A673 (cell line): Measurements from ENCODE around the gene CTNNA2. TPM values are rescaled to one million over a fixed set of nuclear protein-coding genes. Genes with fewer than 3 reads are reported as not detected.

Experiments used
- BruUV-seq: library from RNA; stranded (reverse); fragments of 400-500 nt; replicated peaks from 2 replicates; lab custom pipeline; 2021; lab: Mats Ljungman, UMichigan
- CTCF ChIA-PET: fragments of 300-600 bp; sonication (Branson Sonifier 250); formaldehyde crosslinking; loops from one replicate; lab custom pipeline; 2022; ENCODE audit warnings: antibody characterized with exemption; lab: Charles Lee
- POLR2A ChIA-PET: fragments of 300-600 bp; sonication (Branson Sonifier 250); formaldehyde crosslinking; loops from one replicate; lab custom pipeline; 2022; ENCODE audit warnings: antibody characterized with exemption; ENCODE audit not compliant: low non-redundant PET; lab: Charles Lee
- DNase-seq: peaks from one replicate; pipeline ENCODE4 v3.0.0-alpha.2; 2015; ENCODE audit warnings: low spot score
- H3K27ac ChIP-seq: fragments of 200-600 bp; sonication (generic); 2 replicates; pipeline ENCODE4 v1.5.1; 2016; ENCODE audit warnings: mixed run types, low read depth, mild to moderate bottlenecking, mixed read lengths, antibody characterized with exemption, low read length; ENCODE audit not compliant: poor library complexity, severe bottlenecking
- H3K27me3 ChIP-seq: fragments of 200-600 bp; sonication (generic); replicated peaks from 2 replicates; pipeline ENCODE4 v1.6.1; 2017; ENCODE audit warnings: mixed run types, low read depth, mild to moderate bottlenecking, mixed read lengths, antibody characterized with exemption, low read length; ENCODE audit not compliant: insufficient read depth, poor library complexity
- H3K36me3 ChIP-seq: fragments of 200-600 bp; sonication (generic); 2 replicates; pipeline ENCODE4 v1.6.1; 2016; ENCODE audit warnings: mixed run types, mild to moderate bottlenecking, mixed read lengths, antibody characterized with exemption, low read length; ENCODE audit not compliant: insufficient read depth, poor library complexity, severe bottlenecking
- H3K4me1 ChIP-seq: fragments of 200-600 bp; sonication (generic); 2 replicates; pipeline ENCODE4 v1.6.1; 2017; ENCODE audit warnings: mixed run types, mild to moderate bottlenecking, mixed read lengths, antibody characterized with exemption, low read length; ENCODE audit not compliant: insufficient read depth, poor library complexity, severe bottlenecking
- H3K4me3 ChIP-seq: fragments of 200-600 bp; sonication (generic); 2 replicates; pipeline ENCODE4 v1.5.1; 2016; ENCODE audit warnings: low read depth, mixed run types, mild to moderate bottlenecking, mixed read lengths, low read length; ENCODE audit not compliant: poor library complexity, severe bottlenecking
- H3K9me3 ChIP-seq: fragments of 200-600 bp; sonication (generic); 2 replicates; pipeline ENCODE4 v1.6.1; 2016; ENCODE audit warnings: mixed run types, low read depth, mild to moderate bottlenecking, mixed read lengths, antibody characterized with exemption, low read length; ENCODE audit not compliant: poor library complexity, severe bottlenecking
- EZH2 ChIP-seq: fragments of 200-600 bp; sonication (generic); IDR thresholded peaks from 2 replicates; pipeline ENCODE4 v1.6.1; 2017; ENCODE audit warnings: borderline replicate concordance, low read depth, mild to moderate bottlenecking, mixed read lengths, antibody characterized with exemption, low read length; ENCODE audit not compliant: poor library complexity, severe bottlenecking
- intact Hi-C: fragments of 100-400 bp; cut with micrococcal nuclease; formaldehyde crosslinking; loops from one replicate; pipeline ENCODE4 v1.10.0; 2022; ENCODE audit not compliant: unreplicated experiment
- total RNA-seq: library from RNA; stranded (reverse); gene quantifications from 2 replicates; pipeline ENCODE4 v1.2.3, GENCODE V29; 2021
- TF ChIP-seq, protein P1 (sequence below): fragments of 300-800, 200-600 bp; sonication (generic); conservative IDR thresholded peaks from 2 replicates; pipeline ENCODE4 v1.5.1; 2017; ENCODE audit warnings: low read depth, mild to moderate bottlenecking, antibody characterized with exemption, low read length, moderate library complexity, mixed read lengths

The CTNNA2 gene
- total RNA-seq, 1 experiment from 2014 or later: not detected

DNA sequence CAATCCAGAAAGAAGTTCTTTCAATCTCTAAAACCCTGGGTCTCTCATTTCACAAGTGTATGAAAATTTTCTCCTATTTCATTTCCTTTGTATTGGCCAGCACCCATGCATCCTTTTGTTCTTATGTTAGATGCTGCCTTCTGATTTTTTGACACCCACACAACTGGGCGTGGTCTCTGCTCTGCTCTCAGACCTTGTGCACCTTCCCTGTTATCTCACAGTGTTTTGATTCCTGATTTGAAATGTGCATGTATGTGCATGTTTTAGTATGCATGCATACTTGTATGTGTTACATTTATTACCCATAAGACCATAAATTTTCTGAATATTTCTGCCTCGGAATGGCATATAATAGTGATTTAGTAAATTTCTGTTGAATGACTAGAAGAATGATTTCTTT lies 152.2 kb downstream of the CTNNA2 start:
- intact Hi-C loops: loop anchor here (10.0 kb wide), 1 partner anchor 190 kb away; no protein-coding TSS in a partner anchor
- Histone ChIP-seq H3K4me3 (no peak overlapping the region), H3K9me3 (no peaks in the 10 kb centered on the region), H3K27ac (no peak overlapping the region), H3K36me3 (no peaks in the 10 kb centered on the region), H3K27me3 (no peaks in the 10 kb centered on the region), H3K4me1 (no peaks in the 10 kb centered on the region)
- no TSS peak for BruUV-seq
- CTCF ChIA-PET: no interaction called here
- no peak for DNase-seq
- POLR2A ChIA-PET: no interaction called here
- TF ChIP-seq EZH2: no peak
- TF ChIP-seq, protein P1, sequence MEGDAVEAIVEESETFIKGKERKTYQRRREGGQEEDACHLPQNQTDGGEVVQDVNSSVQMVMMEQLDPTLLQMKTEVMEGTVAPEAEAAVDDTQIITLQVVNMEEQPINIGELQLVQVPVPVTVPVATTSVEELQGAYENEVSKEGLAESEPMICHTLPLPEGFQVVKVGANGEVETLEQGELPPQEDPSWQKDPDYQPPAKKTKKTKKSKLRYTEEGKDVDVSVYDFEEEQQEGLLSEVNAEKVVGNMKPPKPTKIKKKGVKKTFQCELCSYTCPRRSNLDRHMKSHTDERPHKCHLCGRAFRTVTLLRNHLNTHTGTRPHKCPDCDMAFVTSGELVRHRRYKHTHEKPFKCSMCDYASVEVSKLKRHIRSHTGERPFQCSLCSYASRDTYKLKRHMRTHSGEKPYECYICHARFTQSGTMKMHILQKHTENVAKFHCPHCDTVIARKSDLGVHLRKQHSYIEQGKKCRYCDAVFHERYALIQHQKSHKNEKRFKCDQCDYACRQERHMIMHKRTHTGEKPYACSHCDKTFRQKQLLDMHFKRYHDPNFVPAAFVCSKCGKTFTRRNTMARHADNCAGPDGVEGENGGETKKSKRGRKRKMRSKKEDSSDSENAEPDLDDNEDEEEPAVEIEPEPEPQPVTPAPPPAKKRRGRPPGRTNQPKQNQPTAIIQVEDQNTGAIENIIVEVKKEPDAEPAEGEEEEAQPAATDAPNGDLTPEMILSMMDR: no peak

DNA sequence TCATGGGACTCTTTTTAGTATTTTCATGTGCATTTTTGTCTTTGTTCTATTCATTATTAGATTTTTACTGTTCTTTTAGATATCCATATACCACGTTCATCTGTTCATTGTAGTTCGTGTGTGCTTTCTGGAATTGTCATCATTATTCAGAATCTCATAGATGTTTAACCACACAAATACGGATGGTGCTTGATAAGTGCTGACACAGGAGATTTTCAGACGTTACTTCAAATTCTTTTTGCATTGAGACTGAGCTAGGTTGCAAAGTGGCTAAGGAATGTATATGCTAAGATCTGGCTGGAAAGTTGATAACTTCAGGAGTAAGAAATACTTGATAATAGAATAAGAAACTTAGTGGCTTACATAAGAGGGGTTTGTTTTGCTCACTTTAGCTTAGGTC lies 153.6 kb downstream of the CTNNA2 start:
- intact Hi-C loops: loop anchor here (10.0 kb wide), 1 partner anchor 188 kb away; no protein-coding TSS in a partner anchor
- ChIA-PET POLR2A (interaction anchor here (0.6 kb wide), 1 partner anchor 487 kb away, joined by 3 read pairs; no protein-coding TSS in a partner anchor), CTCF (no interaction called here)
- H3K4me1 ChIP-seq: no peaks in the 10 kb centered on the region
- TF ChIP-seq, protein P1: no peak
- no peak for TF ChIP-seq EZH2
- DNase-seq: no peak
- H3K36me3 ChIP-seq: no peaks in the 10 kb centered on the region
- no peak overlapping the region for H3K27ac ChIP-seq
- no peaks in the 10 kb centered on the region for H3K27me3 ChIP-seq
- no peaks in the 10 kb centered on the region for H3K9me3 ChIP-seq
- no TSS peak for BruUV-seq
- no peak overlapping the region for H3K4me3 ChIP-seq

DNA sequence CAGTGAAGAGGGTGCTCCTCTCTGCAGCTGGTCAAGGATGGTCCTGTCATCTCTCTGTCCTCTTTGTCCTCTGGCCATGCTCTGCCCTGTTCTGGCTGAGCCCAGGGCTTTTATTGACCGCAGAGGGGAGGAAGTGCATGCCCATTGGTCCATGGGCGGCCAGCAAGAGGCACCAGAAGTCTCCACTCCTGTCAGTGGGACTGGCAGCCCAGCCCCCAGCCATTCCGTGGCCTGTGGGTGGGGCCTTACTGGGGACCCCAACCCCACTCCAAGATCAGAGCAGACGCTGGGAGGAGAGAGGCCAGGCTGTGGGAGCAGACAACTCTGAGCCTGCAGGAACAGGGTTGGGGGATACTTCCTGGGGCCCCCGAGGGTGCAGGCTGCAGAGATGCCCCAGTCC lies 156.9 kb downstream of the CTNNA2 start:
- ChIA-PET CTCF (no interaction called here), POLR2A (no interaction called here)
- BruUV-seq: no TSS peak
- H3K36me3 ChIP-seq: no peaks in the 10 kb centered on the region
- no peak for DNase-seq
- intact Hi-C loops: loop anchor here (10.0 kb wide), 1 partner anchor 185 kb away; no protein-coding TSS in a partner anchor
- H3K27ac ChIP-seq: no peak overlapping the region
- peaks cover 12% of the 10 kb centered on the region for H3K27me3 ChIP-seq
- no peaks in the 10 kb centered on the region for H3K4me1 ChIP-seq
- no peaks in the 10 kb centered on the region for H3K9me3 ChIP-seq
- TF ChIP-seq, protein P1: no peak
- TF ChIP-seq EZH2: no peak
- no peak overlapping the region for H3K4me3 ChIP-seq
